GM12878 (cell line): ENCODE measurements around the gene UPF1. TPM values are rescaled to one million over a fixed set of nuclear protein-coding genes. Genes with fewer than 3 reads are reported as not detected.

Experiments used
- ATAC-seq: fragments of 200-7000 bp; cut with Tn5 transposase; 3 replicates; pipeline ENCODE4 v1.9.1; 2020; ENCODE audit warnings: mild to moderate bottlenecking, moderate library complexity
- BruUV-seq: library from RNA; stranded (reverse); fragments of 400-500 nt; replicated peaks from 2 replicates; lab custom pipeline; 2021; lab: Mats Ljungman, UMichigan
- CTCF ChIA-PET: fragments of 300-600 bp; sonication (Branson Sonifier 250); formaldehyde crosslinking; extraction: SDS; loops from one replicate; lab custom pipeline; 2021; ENCODE audit warnings: inconsistent platforms; lab: Yijun Ruan, JAX
- POLR2A ChIA-PET: fragments of 350-600 bp; formaldehyde crosslinking; extraction: SDS; loops from one replicate; lab custom pipeline; 2021; ENCODE audit warnings: inconsistent platforms; lab: Charles Lee
- RAD21 ChIA-PET: fragments of 300-600 bp; sonication (Branson Sonifier 250); formaldehyde crosslinking; loops from one replicate; lab custom pipeline; 2023; ENCODE audit warnings: antibody characterized with exemption; ENCODE audit not compliant: unreplicated experiment; lab: Charles Lee
- SMC1A ChIA-PET: fragments of 300-600 bp; sonication (Branson Sonifier 250); formaldehyde crosslinking; loops from one replicate; lab custom pipeline; 2023; ENCODE audit not compliant: unreplicated experiment, uncharacterized antibody; lab: Charles Lee
- DNase-seq: peaks from one replicate; pipeline ENCODE4 v3.0.0-alpha.2; 2011; ENCODE audit warnings: low read depth, low spot score
- FAIRE-seq: peaks from 3 replicates; lab custom pipeline; 2011; peaks lifted over from hg19 to GRCh38; lab: Jason Lieb, UNC
- H2AFZ ChIP-seq: 2 replicates; pipeline ENCODE4 v1.6.0; 2011; ENCODE audit warnings: low read depth, low read length, control low read depth; ENCODE audit not compliant: control insufficient read depth
- H3K27ac ChIP-seq: 2 replicates; pipeline ENCODE4 v1.5.1; 2011; ENCODE audit warnings: control low read depth; ENCODE audit not compliant: control insufficient read depth, insufficient read depth
- H3K27me3 ChIP-seq, 2 experiments: replicated peaks in 1 of 2; 2 replicates each; pipeline versions ENCODE4 v1.6.0 to v1.6.1; 2011; ENCODE audit warnings: low read length in 1 of 2; ENCODE audit not compliant: control insufficient read depth in 2 of 2, insufficient read depth in 2 of 2
- H3K36me3 ChIP-seq, 2 experiments: 2 replicates each; pipeline ENCODE4 v1.5.1; 2011; ENCODE audit warnings: low read length in 1 of 2; ENCODE audit not compliant: control insufficient read depth in 2 of 2, insufficient read depth in 2 of 2
- H3K4me1 ChIP-seq: 2 replicates; pipeline ENCODE4 v1.6.1; 2011; ENCODE audit warnings: mild to moderate bottlenecking, low read length, moderate library complexity, mixed read lengths; ENCODE audit not compliant: control insufficient read depth, insufficient read depth
- H3K4me2 ChIP-seq: 2 replicates; pipeline ENCODE4 v1.6.0; 2011; ENCODE audit warnings: control low read depth; ENCODE audit not compliant: control insufficient read depth, insufficient read depth
- H3K4me3 ChIP-seq: fragments of 200-600 bp; sonication (generic); 2 replicates; pipeline ENCODE4 v1.5.1; 2016
- H3K79me2 ChIP-seq: 2 replicates; pipeline ENCODE4 v1.6.0; 2011; ENCODE audit warnings: low read length; ENCODE audit not compliant: control insufficient read depth, insufficient read depth
- H3K9ac ChIP-seq: 2 replicates; pipeline ENCODE4 v1.8.0; 2011; ENCODE audit warnings: low read length, control low read depth, mixed read lengths; ENCODE audit not compliant: control insufficient read depth, insufficient read depth
- H3K9me3 ChIP-seq: replicated peaks from 3 replicates; pipeline ENCODE4 v1.5.1; 2011; ENCODE audit warnings: mild to moderate bottlenecking, low read length; ENCODE audit not compliant: control insufficient read depth, insufficient read depth
- H4K20me1 ChIP-seq: 2 replicates; pipeline ENCODE4 v1.6.0; 2011; ENCODE audit not compliant: control insufficient read depth, insufficient read depth
- ATF2 ChIP-seq: IDR thresholded peaks from 2 replicates; pipeline ENCODE4 v1.6.1; 2012; ENCODE audit warnings: low read length, inconsistent platforms
- BCL11A ChIP-seq: IDR thresholded peaks from 2 replicates; pipeline ENCODE4 v1.6.1; 2011; ENCODE audit warnings: low read depth, low read length
- CBX5 ChIP-seq: sonication (generic); IDR thresholded peaks from 2 replicates; pipeline ENCODE4 v1.6.1; 2016; ENCODE audit warnings: low read depth, moderate library complexity, mild to moderate bottlenecking, inconsistent platforms
- DPF2 ChIP-seq: fragments of 450-650 bp; IDR thresholded peaks from 2 replicates; pipeline ENCODE4 v1.6.1; 2017; ENCODE audit warnings: mild to moderate bottlenecking
- EED ChIP-seq: sonication (generic); IDR thresholded peaks from 2 replicates; pipeline ENCODE4 v1.6.1; 2016; ENCODE audit warnings: antibody characterized with exemption, low read depth
- MEF2A ChIP-seq: IDR thresholded peaks from 2 replicates; pipeline ENCODE4 v1.6.1; 2011; ENCODE audit warnings: low read depth, mild to moderate bottlenecking, low read length, moderate library complexity; ENCODE audit not compliant: insufficient read depth
- MTA3 ChIP-seq: IDR thresholded peaks from 2 replicates; pipeline ENCODE4 v1.6.1; 2012; ENCODE audit warnings: low read length, inconsistent platforms, borderline replicate concordance
- NR2C1 ChIP-seq: fragments of 450-650 bp; IDR thresholded peaks from 2 replicates; pipeline ENCODE4 v1.6.1; 2017; ENCODE audit warnings: antibody characterized with exemption, mild to moderate bottlenecking, moderate library complexity
- NR2F1 ChIP-seq: fragments of 450-650 bp; conservative IDR thresholded peaks from 2 replicates; pipeline ENCODE4 v1.6.1; 2017; ENCODE audit warnings: mild to moderate bottlenecking
- TBL1XR1 ChIP-seq: IDR thresholded peaks from 2 replicates; pipeline ENCODE4 v1.6.1; 2012; ENCODE audit warnings: low read depth, low read length, improper control_type of control experiment
- WGBS: methylation state at CpG from one replicate; pipeline ENCODE4 v1.1.6; 2016; ENCODE audit warnings: low lambda C conversion rate; ENCODE audit not compliant: insufficient replicate concordance, insufficient coverage; ENCODE audit errors: missing lambda C conversion rate; 5-methylcytosine and 5-hydroxymethylcytosine counted together
- in situ Hi-C: fragments of 300-500 bp; cut with MboI; formaldehyde crosslinking; loops from 9 replicates; pipeline ENCODE4 v1.14.3; 2018; ENCODE audit warnings: mixed read lengths
- intact Hi-C: fragments of 100-400 bp; cut with micrococcal nuclease; formaldehyde crosslinking; loops from one replicate; pipeline ENCODE4 v1.14.2; 2022; ENCODE audit not compliant: unreplicated experiment
- polyA plus RNA-seq, 11 experiments: library from polyadenylated mRNA; depleted of rRNA in 4 of 11; unstranded in 6 of 11; stranded (reverse) in 5 of 11; fragments of >200 nt; fragmentation: Nextera tagmentation in 4 of 11; fragmentation: Illumina TruSeq in 1 of 11; extraction: Ambion mirVana in 4 of 11; extraction: Trizol in 1 of 11; gene quantifications; 1 replicate in 1 of 11; 2 replicates in 10 of 11; pipeline versions ENCODE4 v1.2.1 to v1.2.3, GENCODE V29; 2011 to 2016; ENCODE audit warnings: inconsistent platforms in 2 of 11, missing spikeins in 2 of 11, low read depth in 1 of 11
- total RNA-seq, 4 experiments: library from RNA; depleted of rRNA in 3 of 4; stranded (reverse); fragments of >200 nt in 3 of 4; fragmentation: Illumina TruSeq in 1 of 4; extraction: Trizol in 1 of 4; gene quantifications; 2 replicates each; pipeline versions ENCODE4 v1.2.1 to v1.2.3, GENCODE V29; 2013 to 2021
- TF ChIP-seq, protein P1 (sequence below): fragments of 450-650 bp; IDR thresholded peaks from 2 replicates; pipeline ENCODE4 v1.6.1; 2017; ENCODE audit warnings: low read depth, mild to moderate bottlenecking, moderate library complexity
- TF ChIP-seq, protein P2 (sequence below): fragments of 150-350 bp; IDR thresholded peaks from 2 replicates; pipeline ENCODE4 v1.6.1; 2016; ENCODE audit warnings: low read depth, low read length
- TF ChIP-seq, protein P3 (sequence below): fragments of 450-650 bp; IDR thresholded peaks from 2 replicates; pipeline ENCODE4 v1.6.1; 2014; ENCODE audit warnings: mild to moderate bottlenecking

UPF1 gene
- total and polyA plus RNA-seq, 10 of the 15 experiments (the other 5 are each of a cell fraction or from before 2014, with no cell fraction given) = 0.58 to 80.9 (median 18.7) TPM

DNA sequence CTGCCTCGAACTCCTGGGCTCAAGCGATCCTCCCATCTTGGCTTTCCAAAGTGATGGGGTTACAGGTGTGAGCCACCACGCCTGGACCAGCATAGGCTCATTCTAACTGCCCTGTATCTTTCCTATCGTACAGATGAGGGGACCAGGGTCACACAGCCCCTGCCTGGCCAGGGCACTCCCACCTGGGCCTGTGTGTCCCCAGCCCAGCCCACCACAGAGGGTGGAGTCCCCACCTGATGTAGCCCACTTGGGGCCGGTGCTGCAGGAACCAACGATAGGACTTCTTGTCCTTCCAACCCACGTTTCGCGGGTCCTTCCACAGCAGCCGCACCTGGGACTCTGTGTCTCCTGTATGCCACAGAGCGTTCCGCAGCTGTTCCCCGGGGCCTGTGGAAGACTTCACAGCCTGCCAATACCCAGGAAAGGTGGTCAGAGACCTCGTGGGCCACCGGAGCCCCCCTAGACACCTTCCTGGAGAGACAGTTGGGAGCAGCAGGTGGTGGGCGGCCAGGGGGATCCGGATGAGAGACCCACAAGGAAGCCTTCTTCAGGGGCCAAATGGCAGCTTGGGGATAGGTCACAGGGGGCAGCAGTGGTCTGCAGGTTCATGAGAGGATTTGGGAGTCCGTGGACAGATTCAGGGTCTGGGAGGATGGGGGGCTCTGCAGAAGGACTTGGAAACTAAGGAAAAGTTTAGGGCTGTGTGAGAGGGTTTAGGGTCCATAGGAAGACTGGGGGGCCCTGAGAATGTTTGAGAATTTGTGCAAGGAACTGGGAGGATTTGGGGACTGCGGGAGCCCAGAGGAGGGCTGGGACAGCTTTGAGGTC is 47.6 kb upstream of the UPF1 start:
- Histone ChIP-seq H3K9ac (no peak overlapping the region), H3K27ac (no peak overlapping the region), H3K36me3 (no peaks in the 10 kb centered on the region), H3K27me3 (peaks cover 4 to 7% of the 10 kb centered on the region in 2 experiments), H3K4me1 (no peaks in the 10 kb centered on the region; the same call in 1 of the 2 replicates), H3K79me2 (no peaks in the 10 kb centered on the region), H4K20me1 (no peaks in the 10 kb centered on the region), H3K4me3 (no peak overlapping the region), H2AFZ (no peak overlapping the region), H3K4me2 (no peak overlapping the region), H3K9me3 (no peaks in the 10 kb centered on the region; the same call in 2 of the 3 replicates)
- TF ChIP-seq EED (no peak), BCL11A (no peak), TBL1XR1 (no peak), MTA3 (no peak), ATF2 (no peak), NR2C1 (no peak), MEF2A (no peak), CBX5 (no peak), DPF2 (no peak), NR2F1 (no peak)
- TF ChIP-seq, protein P1, sequence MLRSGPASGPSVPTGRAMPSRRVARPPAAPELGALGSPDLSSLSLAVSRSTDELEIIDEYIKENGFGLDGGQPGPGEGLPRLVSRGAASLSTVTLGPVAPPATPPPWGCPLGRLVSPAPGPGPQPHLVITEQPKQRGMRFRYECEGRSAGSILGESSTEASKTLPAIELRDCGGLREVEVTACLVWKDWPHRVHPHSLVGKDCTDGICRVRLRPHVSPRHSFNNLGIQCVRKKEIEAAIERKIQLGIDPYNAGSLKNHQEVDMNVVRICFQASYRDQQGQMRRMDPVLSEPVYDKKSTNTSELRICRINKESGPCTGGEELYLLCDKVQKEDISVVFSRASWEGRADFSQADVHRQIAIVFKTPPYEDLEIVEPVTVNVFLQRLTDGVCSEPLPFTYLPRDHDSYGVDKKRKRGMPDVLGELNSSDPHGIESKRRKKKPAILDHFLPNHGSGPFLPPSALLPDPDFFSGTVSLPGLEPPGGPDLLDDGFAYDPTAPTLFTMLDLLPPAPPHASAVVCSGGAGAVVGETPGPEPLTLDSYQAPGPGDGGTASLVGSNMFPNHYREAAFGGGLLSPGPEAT = no peak
- TF ChIP-seq, protein P2, sequence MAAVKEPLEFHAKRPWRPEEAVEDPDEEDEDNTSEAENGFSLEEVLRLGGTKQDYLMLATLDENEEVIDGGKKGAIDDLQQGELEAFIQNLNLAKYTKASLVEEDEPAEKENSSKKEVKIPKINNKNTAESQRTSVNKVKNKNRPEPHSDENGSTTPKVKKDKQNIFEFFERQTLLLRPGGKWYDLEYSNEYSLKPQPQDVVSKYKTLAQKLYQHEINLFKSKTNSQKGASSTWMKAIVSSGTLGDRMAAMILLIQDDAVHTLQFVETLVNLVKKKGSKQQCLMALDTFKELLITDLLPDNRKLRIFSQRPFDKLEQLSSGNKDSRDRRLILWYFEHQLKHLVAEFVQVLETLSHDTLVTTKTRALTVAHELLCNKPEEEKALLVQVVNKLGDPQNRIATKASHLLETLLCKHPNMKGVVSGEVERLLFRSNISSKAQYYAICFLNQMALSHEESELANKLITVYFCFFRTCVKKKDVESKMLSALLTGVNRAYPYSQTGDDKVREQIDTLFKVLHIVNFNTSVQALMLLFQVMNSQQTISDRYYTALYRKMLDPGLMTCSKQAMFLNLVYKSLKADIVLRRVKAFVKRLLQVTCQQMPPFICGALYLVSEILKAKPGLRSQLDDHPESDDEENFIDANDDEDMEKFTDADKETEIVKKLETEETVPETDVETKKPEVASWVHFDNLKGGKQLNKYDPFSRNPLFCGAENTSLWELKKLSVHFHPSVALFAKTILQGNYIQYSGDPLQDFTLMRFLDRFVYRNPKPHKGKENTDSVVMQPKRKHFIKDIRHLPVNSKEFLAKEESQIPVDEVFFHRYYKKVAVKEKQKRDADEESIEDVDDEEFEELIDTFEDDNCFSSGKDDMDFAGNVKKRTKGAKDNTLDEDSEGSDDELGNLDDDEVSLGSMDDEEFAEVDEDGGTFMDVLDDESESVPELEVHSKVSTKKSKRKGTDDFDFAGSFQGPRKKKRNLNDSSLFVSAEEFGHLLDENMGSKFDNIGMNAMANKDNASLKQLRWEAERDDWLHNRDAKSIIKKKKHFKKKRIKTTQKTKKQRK = no peak
- TF ChIP-seq, protein P3, sequence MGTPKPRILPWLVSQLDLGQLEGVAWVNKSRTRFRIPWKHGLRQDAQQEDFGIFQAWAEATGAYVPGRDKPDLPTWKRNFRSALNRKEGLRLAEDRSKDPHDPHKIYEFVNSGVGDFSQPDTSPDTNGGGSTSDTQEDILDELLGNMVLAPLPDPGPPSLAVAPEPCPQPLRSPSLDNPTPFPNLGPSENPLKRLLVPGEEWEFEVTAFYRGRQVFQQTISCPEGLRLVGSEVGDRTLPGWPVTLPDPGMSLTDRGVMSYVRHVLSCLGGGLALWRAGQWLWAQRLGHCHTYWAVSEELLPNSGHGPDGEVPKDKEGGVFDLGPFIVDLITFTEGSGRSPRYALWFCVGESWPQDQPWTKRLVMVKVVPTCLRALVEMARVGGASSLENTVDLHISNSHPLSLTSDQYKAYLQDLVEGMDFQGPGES = no peak
- RAD21 ChIA-PET = no interaction called here
- POLR2A ChIA-PET = no interaction called here
- intact Hi-C loops = no loop called here
- BruUV-seq = no TSS peak
- CTCF ChIA-PET = no interaction called here
- SMC1A ChIA-PET = no interaction called here
- 60% methylated on average over 19 of the region's 19 CpGs for WGBS
- in situ Hi-C loops = no loop called here
- FAIRE-seq (no peak), DNase-seq (no peak), ATAC-seq (no peak)
